Fibroblast of pulmonary artery (primary cell): ENCODE measurements around the gene BCL2L2.
A peak's percentile ranks its signal among the peaks of the same experiment; 100 is the strongest.

Experiments
- DNase-seq: peaks from one replicate; pipeline ENCODE4 v3.0.0-alpha.2; 2010; ENCODE audit warnings: low read depth
- H3K4me3 ChIP-seq: replicated peaks from 2 replicates; pipeline ENCODE4 v1.5.1; 2011; ENCODE audit warnings: low read depth, mild to moderate bottlenecking, control low read depth, low read length, moderate library complexity
- TF ChIP-seq, protein P1 (sequence below): IDR thresholded peaks from 2 replicates; pipeline ENCODE4 v1.5.1; 2011; ENCODE audit warnings: mild to moderate bottlenecking, control low read depth, low read length, inconsistent platforms; ENCODE audit errors: missing control alignments

BCL2L2 gene

DNA sequence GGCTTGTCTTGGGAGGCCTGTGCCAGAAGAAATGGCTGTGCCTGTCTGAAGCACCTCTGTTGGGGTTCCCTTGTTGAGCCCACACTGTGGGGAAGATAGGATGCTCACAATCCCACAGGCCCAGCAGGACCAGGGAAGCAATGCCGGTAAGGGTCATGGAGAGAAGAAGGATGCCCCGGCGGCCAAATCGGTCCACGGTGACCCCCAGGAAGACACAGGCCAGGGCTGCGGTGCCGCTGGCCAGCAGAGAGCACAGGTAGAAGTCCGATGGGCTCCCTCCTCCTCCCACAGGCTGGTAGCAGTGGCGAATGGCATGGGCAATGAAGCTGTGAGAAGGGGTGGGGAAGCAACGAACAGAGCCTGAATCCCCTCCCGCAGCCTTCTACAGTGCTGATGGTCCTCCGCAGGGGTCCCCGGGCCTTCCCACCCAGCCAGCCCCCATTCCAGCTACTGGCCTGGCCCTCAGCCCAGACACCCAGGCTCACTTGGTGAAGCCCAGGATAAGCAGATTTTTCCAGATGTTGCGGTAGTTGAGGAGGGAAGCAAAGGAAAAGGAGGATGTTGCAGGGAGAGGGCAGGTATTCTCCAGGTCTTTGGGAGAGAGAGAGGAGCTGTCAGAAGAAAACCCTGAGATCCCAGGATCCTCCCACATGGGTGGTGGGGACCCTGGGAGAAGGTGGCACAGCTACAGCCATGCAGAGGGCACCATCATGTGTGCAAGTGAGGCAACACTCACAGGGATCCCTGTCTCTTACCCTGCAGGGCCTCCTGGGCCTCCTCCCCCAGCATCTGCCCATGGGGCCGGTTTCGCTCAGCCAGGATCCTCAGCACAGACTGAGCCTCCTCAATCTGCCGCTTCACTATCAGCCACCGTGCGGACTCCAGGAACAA lies 41.0 kb downstream of the BCL2L2 start:
- DNase-seq = no peak
- H3K4me3 ChIP-seq = no peak overlapping the region
- TF ChIP-seq, protein P1, sequence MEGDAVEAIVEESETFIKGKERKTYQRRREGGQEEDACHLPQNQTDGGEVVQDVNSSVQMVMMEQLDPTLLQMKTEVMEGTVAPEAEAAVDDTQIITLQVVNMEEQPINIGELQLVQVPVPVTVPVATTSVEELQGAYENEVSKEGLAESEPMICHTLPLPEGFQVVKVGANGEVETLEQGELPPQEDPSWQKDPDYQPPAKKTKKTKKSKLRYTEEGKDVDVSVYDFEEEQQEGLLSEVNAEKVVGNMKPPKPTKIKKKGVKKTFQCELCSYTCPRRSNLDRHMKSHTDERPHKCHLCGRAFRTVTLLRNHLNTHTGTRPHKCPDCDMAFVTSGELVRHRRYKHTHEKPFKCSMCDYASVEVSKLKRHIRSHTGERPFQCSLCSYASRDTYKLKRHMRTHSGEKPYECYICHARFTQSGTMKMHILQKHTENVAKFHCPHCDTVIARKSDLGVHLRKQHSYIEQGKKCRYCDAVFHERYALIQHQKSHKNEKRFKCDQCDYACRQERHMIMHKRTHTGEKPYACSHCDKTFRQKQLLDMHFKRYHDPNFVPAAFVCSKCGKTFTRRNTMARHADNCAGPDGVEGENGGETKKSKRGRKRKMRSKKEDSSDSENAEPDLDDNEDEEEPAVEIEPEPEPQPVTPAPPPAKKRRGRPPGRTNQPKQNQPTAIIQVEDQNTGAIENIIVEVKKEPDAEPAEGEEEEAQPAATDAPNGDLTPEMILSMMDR = no peak

DNA sequence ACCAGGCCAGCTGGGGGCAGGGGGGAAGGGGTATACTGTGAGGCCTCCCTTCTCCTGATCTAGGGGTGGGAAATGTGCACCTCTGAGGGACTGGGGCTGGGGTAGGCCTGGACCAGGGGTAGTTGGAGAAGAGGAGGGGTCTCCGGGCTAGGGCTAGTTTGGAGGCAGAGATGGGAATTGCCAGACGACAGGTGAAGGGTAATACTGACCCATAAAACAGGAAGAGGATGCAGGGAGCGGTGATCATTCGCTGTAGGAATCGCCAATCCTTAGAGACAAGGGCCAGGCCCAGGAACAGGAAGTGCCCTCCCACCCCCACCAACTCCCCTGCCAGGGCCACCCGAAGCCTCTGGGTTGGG lies 41.6 kb downstream of the BCL2L2 start:
- DNase-seq = no peak
- no peak overlapping the region for H3K4me3 ChIP-seq
- TF ChIP-seq, protein P1 = no peak

DNA sequence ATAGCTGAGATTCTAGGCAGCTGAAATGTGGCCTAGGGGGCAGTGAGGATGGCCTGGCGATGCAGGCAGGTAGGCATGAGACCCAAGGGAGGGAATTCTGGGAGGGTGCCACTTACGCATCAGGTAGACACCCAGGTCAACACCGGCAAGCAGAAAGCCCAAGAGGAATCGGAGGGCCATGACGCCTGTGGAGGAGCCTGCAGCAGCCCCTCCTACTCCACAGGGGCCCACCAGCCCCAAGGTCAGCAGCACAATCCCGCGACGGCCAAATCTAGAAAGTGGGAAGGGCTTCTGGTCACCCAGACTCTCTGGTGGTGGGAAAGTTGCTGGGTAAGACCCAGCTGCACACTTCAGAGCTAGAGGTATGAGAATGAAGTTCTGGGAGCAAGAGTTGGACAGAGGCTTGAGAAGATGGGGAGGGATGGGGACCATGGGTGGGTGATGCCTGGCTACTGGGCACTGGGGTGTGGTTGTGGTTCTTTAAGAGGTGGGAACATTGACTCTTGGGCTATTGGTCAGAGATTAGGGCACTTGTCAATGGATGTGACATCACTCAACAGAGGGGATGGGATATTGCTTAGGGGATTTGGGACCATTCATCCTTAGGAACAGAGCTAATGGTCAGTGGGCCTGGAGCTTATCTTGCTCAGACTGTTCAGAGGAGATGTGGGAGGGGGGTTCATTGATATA lies 42.7 kb downstream of the BCL2L2 start:
- DNase-seq = no peak
- TF ChIP-seq, protein P1 = no peak
- no peak overlapping the region for H3K4me3 ChIP-seq

DNA sequence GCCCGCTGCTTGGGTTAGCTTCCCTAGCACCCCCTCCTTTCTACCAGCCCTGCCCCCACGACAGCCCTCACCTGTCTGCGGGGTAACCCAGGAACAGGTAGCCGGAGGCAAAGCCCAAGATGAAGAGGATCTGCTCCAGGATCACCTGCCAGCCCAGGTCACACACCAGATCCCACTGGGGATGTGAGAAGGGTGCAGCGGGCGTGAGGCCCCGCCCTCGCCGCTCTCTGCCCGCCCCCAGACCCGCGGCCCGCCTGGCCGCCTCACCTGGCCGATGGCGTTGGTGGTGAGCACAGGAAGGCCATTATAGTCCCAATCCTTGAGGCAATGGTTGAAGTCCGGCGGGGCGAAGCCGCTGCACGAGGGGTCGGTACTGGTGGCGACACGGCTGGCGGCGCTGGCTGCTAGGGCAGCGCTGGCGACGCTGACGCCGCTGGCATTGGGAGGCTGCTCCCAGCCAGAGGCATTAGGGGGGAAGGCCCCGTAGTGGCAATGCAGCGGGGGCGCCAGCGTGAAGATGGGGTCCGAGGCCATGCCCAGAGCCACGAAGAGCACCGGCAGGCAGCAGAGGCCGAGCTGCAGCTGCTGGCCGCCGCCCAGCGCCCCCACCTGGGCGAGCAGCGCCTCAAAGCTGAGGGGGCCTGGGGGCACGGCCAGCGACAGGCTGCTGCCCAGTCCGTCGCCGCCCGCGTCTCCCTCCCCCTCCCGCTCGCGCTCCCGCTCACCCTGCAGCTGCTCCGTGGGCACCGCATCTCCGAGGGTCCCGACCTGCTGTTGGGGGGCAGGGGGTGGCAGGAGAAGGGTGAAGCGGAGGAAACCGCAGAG lies 45.3 kb downstream of the BCL2L2 start:
- TF ChIP-seq, protein P1 = no peak
- peak overlapping the region; percentile 66 for H3K4me3 ChIP-seq
- DNase-seq = no peak

DNA sequence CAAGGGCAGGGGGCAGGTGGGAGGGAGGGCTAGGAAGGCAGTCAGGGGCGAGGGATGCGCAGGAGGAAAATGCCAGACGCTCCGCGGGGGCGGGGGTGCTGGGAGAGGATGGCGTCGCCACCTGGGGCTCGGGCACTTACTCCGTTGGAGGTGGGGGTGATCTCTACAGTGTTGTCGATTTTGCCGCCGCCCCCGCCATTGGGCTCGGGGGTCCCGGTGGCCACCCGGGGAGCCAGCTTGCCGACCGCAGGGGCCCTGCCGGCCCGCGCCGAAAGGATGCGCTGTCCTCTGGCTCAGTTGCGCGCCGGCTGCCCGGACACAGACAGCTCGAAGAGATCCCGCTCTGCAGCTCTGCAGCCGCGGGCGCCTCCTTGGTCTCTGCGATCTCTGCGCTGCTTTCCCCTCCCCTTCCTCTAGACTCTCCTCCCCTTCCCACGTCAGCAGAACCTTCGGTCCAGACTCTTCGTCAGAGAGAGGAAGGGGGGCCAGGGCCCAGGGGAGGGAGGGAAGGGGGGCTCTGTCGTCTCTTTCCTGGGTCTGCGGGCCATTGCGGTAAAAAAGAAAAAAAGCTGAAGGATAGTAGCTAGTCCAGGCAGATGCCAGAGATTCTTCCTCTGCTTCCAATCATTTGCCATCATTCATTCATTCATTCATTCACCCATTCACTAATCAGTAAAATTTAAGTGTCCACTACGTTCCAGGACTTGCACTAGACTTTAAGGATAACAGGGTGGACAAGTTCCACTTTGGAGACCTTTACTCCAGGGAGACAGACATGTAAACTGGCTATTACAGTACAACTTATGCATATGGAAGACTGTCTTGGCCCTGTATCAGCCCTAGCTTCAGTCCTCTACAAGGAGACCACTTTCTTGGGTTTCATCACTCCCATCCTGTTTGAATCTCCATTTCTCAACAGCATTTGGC lies 46.1 kb downstream of the BCL2L2 start, which contains the start of gene SLC22A17:
TSS of gene SLC22A17 (minus strand) at position 382 of the 927 bp plus-strand sequence.
- peak; percentile 87 for DNase-seq
- TF ChIP-seq, protein P1 = peak; percentile 11
- peak within 1 kb of the TSS; percentile 66 for H3K4me3 ChIP-seq

DNA sequence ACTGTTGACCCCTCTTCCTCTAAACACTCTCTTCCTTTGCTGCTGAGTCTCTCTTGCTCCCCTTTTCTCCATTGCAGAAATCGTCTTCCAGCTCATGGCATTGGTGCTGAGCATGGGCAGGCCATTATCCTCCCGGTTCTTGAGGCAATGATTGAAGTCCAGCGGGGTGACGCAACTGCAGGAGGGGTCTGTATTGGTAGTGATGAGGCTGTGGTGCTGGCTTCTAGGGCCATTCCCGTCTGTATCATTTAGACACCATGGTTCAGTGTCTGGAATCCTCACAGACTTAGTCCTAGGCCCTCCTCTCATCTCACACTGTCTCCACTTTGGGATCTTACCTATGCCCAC lies 46.8 kb downstream of the BCL2L2 start:
- DNase-seq = no peak
- H3K4me3 ChIP-seq = no peak overlapping the region
- TF ChIP-seq, protein P1 = no peak
